A549 (cell line): Measurements from ENCODE around the gene MYO1C. TPM values are rescaled to one million over a fixed set of nuclear protein-coding genes. Genes with fewer than 3 reads are reported as not detected.

ENCODE experiments used
- ATAC-seq, 2 experiments: fragments of 200-7000 bp in 1 of 2; fragments of >200 bp in 1 of 2; cut with Nextera tagmentation in 1 of 2; cut with Tn5 transposase in 1 of 2; 3 replicates each; pipeline versions ENCODE4 v1.8.0 to v1.9.1; 2018 to 2020; ENCODE audit warnings: mild to moderate bottlenecking in 1 of 2, moderate library complexity in 1 of 2
- CTCF ChIA-PET: fragments of 300-600 bp; sonication (Branson Sonifier 250); formaldehyde crosslinking; extraction: SDS; loops from one replicate; lab custom pipeline; 2021; ENCODE audit warnings: antibody characterized with exemption, inconsistent platforms; lab: Yijun Ruan, JAX
- POLR2A ChIA-PET: fragments of 350-600 bp; formaldehyde crosslinking; extraction: SDS; loops from one replicate; lab custom pipeline; 2021; ENCODE audit warnings: antibody characterized with exemption, inconsistent platforms; lab: Yijun Ruan, JAX
- DNase-seq, 2 experiments: peaks; one replicate each; pipeline versions ENCODE4 v3.0.0 to v3.0.0-alpha.2; 2011 to 2016; ENCODE audit warnings: low read depth in 1 of 2, low spot score in 1 of 2
- FAIRE-seq: peaks from 2 replicates; lab custom pipeline; 2011; peaks lifted over from hg19 to GRCh38; lab: Jason Lieb, UNC
- H3K27ac ChIP-seq, 2 experiments: fragments of >200 bp; sonication (Bioruptor Twin); formaldehyde crosslinking; 3 replicates each; pipeline ENCODE4 v1.5.1; 2016 to 2017
- H3K4me1 ChIP-seq: fragments of >200 bp; sonication (Bioruptor Twin); formaldehyde crosslinking; 3 replicates; pipeline ENCODE4 v1.6.1; 2016
- H3K4me2 ChIP-seq: fragments of >200 bp; sonication (Bioruptor Twin); formaldehyde crosslinking; 3 replicates; pipeline ENCODE4 v1.6.1; 2016
- H3K4me3 ChIP-seq: fragments of >200 bp; sonication (Bioruptor Twin); formaldehyde crosslinking; 3 replicates; pipeline ENCODE4 v1.5.1; 2016
- H3K9me3 ChIP-seq: fragments of >200 bp; sonication (Bioruptor Twin); formaldehyde crosslinking; 3 replicates; pipeline ENCODE4 v1.6.1; 2016
- BHLHE40 ChIP-seq: IDR thresholded peaks from 2 replicates; pipeline ENCODE4 v1.6.1; 2012; ENCODE audit warnings: low read depth, low read length, inconsistent platforms
- ESRRA ChIP-seq: fragments of 150-350 bp; IDR thresholded peaks from 2 replicates; pipeline ENCODE4 v1.6.1; 2014; ENCODE audit warnings: mild to moderate bottlenecking, low read length, borderline replicate concordance
- FOSB ChIP-seq: fragments of 250-450 bp; sonication (Bioruptor Pico); IDR thresholded peaks from 2 replicates; pipeline ENCODE4 v1.5.0; 2020; ENCODE audit warnings: mild to moderate bottlenecking, moderate library complexity
- FOSL2 ChIP-seq, 2 experiments: fragments of 450-650 bp in 1 of 2; fragments of >200 bp in 1 of 2; sonication (Bioruptor Twin) in 1 of 2; formaldehyde crosslinking; IDR thresholded peaks; 2 replicates each; pipeline versions ENCODE4 v1.5.0 to v1.6.1; 2016 to 2020; ENCODE audit warnings: mild to moderate bottlenecking in 1 of 2, moderate library complexity in 1 of 2
- HOXB13 ChIP-seq: fragments of 250-450 bp; sonication (Bioruptor Pico); IDR thresholded peaks from 2 replicates; pipeline ENCODE4 v1.5.0; 2020; ENCODE audit warnings: low read depth, mild to moderate bottlenecking, moderate library complexity
- JUN ChIP-seq, 2 experiments: fragments of >200 bp; sonication (Bioruptor Twin); formaldehyde crosslinking; IDR thresholded peaks; 2 replicates in 1 of 2; 3 replicates in 1 of 2; pipeline ENCODE4 v1.6.1; 2016 to 2017
- KDM5A ChIP-seq: fragments of 200-600 bp; sonication (generic); IDR thresholded peaks from 2 replicates; pipeline ENCODE4 v1.6.1; 2016; ENCODE audit warnings: antibody characterized with exemption, mild to moderate bottlenecking
- MAFK ChIP-seq: fragments of 450-650 bp; IDR thresholded peaks from 2 replicates; pipeline ENCODE4 v1.6.1; 2014; ENCODE audit not compliant: partially characterized antibody
- MYC ChIP-seq: IDR thresholded peaks from 2 replicates; pipeline ENCODE4 v1.6.1; 2012; ENCODE audit warnings: mild to moderate bottlenecking, inconsistent platforms, low read length, improper control_type of control experiment, borderline replicate concordance
- NR3C1 ChIP-seq: fragments of >200 bp; sonication (Bioruptor Twin); formaldehyde crosslinking; IDR thresholded peaks from 3 replicates; pipeline ENCODE4 v1.6.1; 2017
- PBX3 ChIP-seq: IDR thresholded peaks from 2 replicates; pipeline ENCODE4 v1.6.1; 2012
- PHF8 ChIP-seq: fragments of 200-600 bp; sonication (generic); IDR thresholded peaks from 2 replicates; pipeline ENCODE4 v1.6.1; 2016; ENCODE audit warnings: low read depth, mild to moderate bottlenecking, antibody characterized with exemption, moderate library complexity, borderline replicate concordance
- POLR2A ChIP-seq: IDR thresholded peaks from 2 replicates; pipeline ENCODE4 v1.6.1; 2012; ENCODE audit warnings: mild to moderate bottlenecking, low read length
- RARB ChIP-seq: fragments of 250-450 bp; sonication (Bioruptor Pico); IDR thresholded peaks from 2 replicates; pipeline ENCODE4 v1.8.0; 2021; ENCODE audit warnings: mild to moderate bottlenecking, moderate library complexity
- SMC3 ChIP-seq: fragments of >200 bp; sonication (Bioruptor Twin); formaldehyde crosslinking; IDR thresholded peaks from 3 replicates; pipeline ENCODE4 v1.6.1; 2018; ENCODE audit warnings: inconsistent platforms
- TFCP2L1 ChIP-seq: fragments of 250-450 bp; sonication (Bioruptor Pico); IDR thresholded peaks from 2 replicates; pipeline ENCODE4 v1.5.0; 2021; ENCODE audit warnings: mild to moderate bottlenecking
- TP53 ChIP-seq: fragments of 250-450 bp; sonication (Bioruptor Pico); IDR thresholded peaks from 2 replicates; pipeline ENCODE4 v1.5.0; 2021; ENCODE audit warnings: mild to moderate bottlenecking, moderate library complexity
- ZC3H11A ChIP-seq: fragments of 450-650 bp; IDR thresholded peaks from 2 replicates; pipeline ENCODE4 v1.6.1; 2014; ENCODE audit warnings: antibody characterized with exemption, mild to moderate bottlenecking
- WGBS: methylation state at CpG from one replicate; pipeline ENCODE4 v1.1.6; 2017; ENCODE audit errors: missing lambda C conversion rate; 5-methylcytosine and 5-hydroxymethylcytosine counted together
- polyA plus RNA-seq, 4 experiments: library from polyadenylated mRNA; depleted of rRNA in 3 of 4; stranded (reverse); fragments of >200 nt; fragmentation: RNase III in 1 of 4; extraction: RNeasy Plus Mini Kit Qiagen cat#74134 plus additional on column Dnase treatment in 1 of 4; gene quantifications; 2 replicates in 3 of 4; 3 replicates in 1 of 4; pipeline ENCODE4 v1.2.3, GENCODE V29; 2011 to 2017
- TF ChIP-seq, protein P1 (sequence below): fragments of >200 bp; sonication (Bioruptor Twin); formaldehyde crosslinking; IDR thresholded peaks from 2 replicates; pipeline ENCODE4 v1.6.1; 2016
- TF ChIP-seq, protein P2 (sequence below): IDR thresholded peaks from 2 replicates; pipeline ENCODE4 v1.6.1; 2012
- TF ChIP-seq, protein P3 (sequence below): fragments of >200 bp; sonication (Bioruptor Twin); formaldehyde crosslinking; IDR thresholded peaks from 3 replicates; pipeline ENCODE4 v1.6.1; 2016
- TF ChIP-seq, protein P4 (sequence below): fragments of 200-600 bp; sonication (generic); IDR thresholded peaks from 2 replicates; pipeline ENCODE4 v1.6.1; 2016; ENCODE audit warnings: antibody characterized with exemption, mild to moderate bottlenecking, moderate library complexity

MYO1C gene
- polyA plus RNA-seq, 2 of the 4 experiments (the other 2 are of a cell fraction) = 101 to 123 TPM

- 80% methylated on average over 7 of the region's 7 CpGs for WGBS
- TF ChIP-seq JUN (IDR thresholded peaks at IDR 0.05) = no peak
- TF ChIP-seq ESRRA = no peak
- no peak for TF ChIP-seq PBX3
- TF ChIP-seq, protein P1, sequence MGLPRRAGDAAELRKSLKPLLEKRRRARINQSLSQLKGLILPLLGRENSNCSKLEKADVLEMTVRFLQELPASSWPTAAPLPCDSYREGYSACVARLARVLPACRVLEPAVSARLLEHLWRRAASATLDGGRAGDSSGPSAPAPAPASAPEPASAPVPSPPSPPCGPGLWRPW = no peak
- no peak for TF ChIP-seq MAFK
- TF ChIP-seq TP53 = no peak
- no peak for TF ChIP-seq FOSL2 (IDR thresholded peaks at IDR 0.05)
- TF ChIP-seq FOSL2 (CRISPR knock-in tag; IDR thresholded peaks at IDR 0.05) = no peak
- TF ChIP-seq, all 56 proteins: peak for 0
- ATAC-seq (no peak), FAIRE-seq (no peak), DNase-seq (no peak)
- Histone ChIP-seq H3K4me1 (peaks cover 12% of the 10 kb centered on the region; the same call in 2 of the 3 replicates), H3K4me2 (no peak overlapping the region), H3K9me3 (no peaks in the 10 kb centered on the region), H3K27ac (no peak overlapping the region), H3K4me3 (no peak overlapping the region)
- CTCF ChIA-PET = interaction anchor here (0.6 to 4.2 kb wide), 10 partner anchors 8 to 277 kb away, joined by 3 to 20 read pairs (median 4); partner anchors contain the start of gene PITPNA
- POLR2A ChIA-PET = interaction anchor here (1.3 kb wide), 1 partner anchor 32 kb away, joined by 3 read pairs; no protein-coding TSS in a partner anchor
Measured at GRCh38 chr17:1519678-1520077, 27.2 kb upstream of the MYO1C start.

- Histone ChIP-seq H3K27ac (no peak overlapping the region), H3K4me2 (no peak overlapping the region), H3K4me3 (no peak overlapping the region), H3K9me3 (no peaks in the 10 kb centered on the region)
- no peak for ATAC-seq
- TF ChIP-seq NR3C1 (no peak), FOSL2 (IDR thresholded peaks at IDR 0.05) (no peak), FOSL2 (CRISPR knock-in tag; IDR thresholded peaks at IDR 0.05) (no peak)
- TF ChIP-seq, all 56 proteins: peak for 0
- peak; percentile 39 for FAIRE-seq
- peaks cover 12% of the 10 kb centered on the region; the same call in 2 of the 3 replicates for H3K4me1 ChIP-seq
- ChIA-PET CTCF (interaction anchor here (0.9 to 8.4 kb wide), 7 partner anchors 10 to 153 kb away, joined by 3 to 38 read pairs (median 7); partner anchors contain the start of gene PITPNA), POLR2A (no interaction called here)
- DNase-seq = no peak
- 83% methylated on average over 2 of the region's 2 CpGs for WGBS
Measured at GRCh38 chr17:1518410-1518809, 25.9 kb upstream of the MYO1C start.

- Histone ChIP-seq H3K4me3 (peak within 1 kb of the TSS; percentile 76), H3K4me1 (peaks cover 12% of the 10 kb centered on the region; the same call in 2 of the 3 replicates), H3K9me3 (no peaks in the 10 kb centered on the region), H3K27ac (peak within 1 kb of the TSS; percentile 95), H3K4me2 (peak within 1 kb of the TSS; percentile 87)
- TF ChIP-seq RARB (peak; percentile 21; the same call in 1 of the 2 replicates), KDM5A (peak; percentile 49), PHF8 (peak; percentile 84), BHLHE40 (no peak), FOSB (CRISPR knock-in tag) (no peak), ZC3H11A (no peak), JUN (IDR thresholded peaks at IDR 0.05) (peak; percentile 78 to 94; a peak in 4 of 5 replicates), MYC (0 out of 2 replicates have a peak, but pooled peaks have one; percentile 59), POLR2A (peak; percentile 91), SMC3 (no peak), TP53 (0 out of 2 replicates have a peak, but pooled peaks have one; percentile 41), HOXB13 (CRISPR knock-in tag) (no peak), TFCP2L1 (peak; percentile 32; the same call in 1 of the 2 replicates)
- TF ChIP-seq, protein P2, sequence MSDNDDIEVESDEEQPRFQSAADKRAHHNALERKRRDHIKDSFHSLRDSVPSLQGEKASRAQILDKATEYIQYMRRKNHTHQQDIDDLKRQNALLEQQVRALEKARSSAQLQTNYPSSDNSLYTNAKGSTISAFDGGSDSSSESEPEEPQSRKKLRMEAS = peak; percentile 88
- TF ChIP-seq, protein P3, sequence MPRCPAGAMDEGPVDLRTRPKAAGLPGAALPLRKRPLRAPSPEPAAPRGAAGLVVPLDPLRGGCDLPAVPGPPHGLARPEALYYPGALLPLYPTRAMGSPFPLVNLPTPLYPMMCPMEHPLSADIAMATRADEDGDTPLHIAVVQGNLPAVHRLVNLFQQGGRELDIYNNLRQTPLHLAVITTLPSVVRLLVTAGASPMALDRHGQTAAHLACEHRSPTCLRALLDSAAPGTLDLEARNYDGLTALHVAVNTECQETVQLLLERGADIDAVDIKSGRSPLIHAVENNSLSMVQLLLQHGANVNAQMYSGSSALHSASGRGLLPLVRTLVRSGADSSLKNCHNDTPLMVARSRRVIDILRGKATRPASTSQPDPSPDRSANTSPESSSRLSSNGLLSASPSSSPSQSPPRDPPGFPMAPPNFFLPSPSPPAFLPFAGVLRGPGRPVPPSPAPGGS = peak; percentile 85; the same call in 2 of the 3 replicates
- TF ChIP-seq, protein P4, sequence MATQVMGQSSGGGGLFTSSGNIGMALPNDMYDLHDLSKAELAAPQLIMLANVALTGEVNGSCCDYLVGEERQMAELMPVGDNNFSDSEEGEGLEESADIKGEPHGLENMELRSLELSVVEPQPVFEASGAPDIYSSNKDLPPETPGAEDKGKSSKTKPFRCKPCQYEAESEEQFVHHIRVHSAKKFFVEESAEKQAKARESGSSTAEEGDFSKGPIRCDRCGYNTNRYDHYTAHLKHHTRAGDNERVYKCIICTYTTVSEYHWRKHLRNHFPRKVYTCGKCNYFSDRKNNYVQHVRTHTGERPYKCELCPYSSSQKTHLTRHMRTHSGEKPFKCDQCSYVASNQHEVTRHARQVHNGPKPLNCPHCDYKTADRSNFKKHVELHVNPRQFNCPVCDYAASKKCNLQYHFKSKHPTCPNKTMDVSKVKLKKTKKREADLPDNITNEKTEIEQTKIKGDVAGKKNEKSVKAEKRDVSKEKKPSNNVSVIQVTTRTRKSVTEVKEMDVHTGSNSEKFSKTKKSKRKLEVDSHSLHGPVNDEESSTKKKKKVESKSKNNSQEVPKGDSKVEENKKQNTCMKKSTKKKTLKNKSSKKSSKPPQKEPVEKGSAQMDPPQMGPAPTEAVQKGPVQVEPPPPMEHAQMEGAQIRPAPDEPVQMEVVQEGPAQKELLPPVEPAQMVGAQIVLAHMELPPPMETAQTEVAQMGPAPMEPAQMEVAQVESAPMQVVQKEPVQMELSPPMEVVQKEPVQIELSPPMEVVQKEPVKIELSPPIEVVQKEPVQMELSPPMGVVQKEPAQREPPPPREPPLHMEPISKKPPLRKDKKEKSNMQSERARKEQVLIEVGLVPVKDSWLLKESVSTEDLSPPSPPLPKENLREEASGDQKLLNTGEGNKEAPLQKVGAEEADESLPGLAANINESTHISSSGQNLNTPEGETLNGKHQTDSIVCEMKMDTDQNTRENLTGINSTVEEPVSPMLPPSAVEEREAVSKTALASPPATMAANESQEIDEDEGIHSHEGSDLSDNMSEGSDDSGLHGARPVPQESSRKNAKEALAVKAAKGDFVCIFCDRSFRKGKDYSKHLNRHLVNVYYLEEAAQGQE = peak; percentile 25; the same call in 1 of the 2 replicates
- ChIA-PET CTCF (interaction anchor here (0.7 to 8.4 kb wide), 41 partner anchors 8 to 394 kb away, joined by 3 to 68 read pairs (median 6); partner anchors contain the start of genes BHLHA9, MYO1C, RILP and SLC43A2), POLR2A (interaction anchor here (0.5 to 1.9 kb wide), 32 partner anchors 10 to 263 kb away, joined by 3 to 29 read pairs (median 6); partner anchors contain the start of genes CRK, PITPNA, SLC43A2 and YWHAE)
- peak; percentile 77 for FAIRE-seq
- WGBS = under 1% methylated on average over 69 of the region's 91 CpGs
- DNase-seq = peak; percentile 99
- ATAC-seq = peak; percentile 90 to 95
Measured at GRCh38 chr17:1516388-1517161, 24.1 kb upstream of the MYO1C start, which contains the start of gene INPP5K. INPP5K (minus strand) TSS chr17:1516612; CDS start chr17:1516499, 113 bp downstream.
